Cerebellar nuclear complex (tissue), 1 donor: ENCODE data around the gene GPT2.
"Not testable (repeated sequence)": the region's sequence is repeated elsewhere in the genome, so short reads cannot be mapped to it uniquely, and the experiment has no call there.

Experiments
- DNase-seq, 2 experiments: peaks; one replicate each; lab custom pipeline; 2025; lab: John Stamatoyannopoulos, UW

GPT2 gene

GRCh38 chr16:46920402-46921068 lies 36.4 kb downstream of the GPT2 start:
- no peak for DNase-seq

GRCh38 chr16:46922239-46922638 lies 38.1 kb downstream of the GPT2 start:
- DNase-seq: no peak

GRCh38 chr16:46923513-46924295 lies 39.5 kb downstream of the GPT2 start:
- no peak for DNase-seq

GRCh38 chr16:46924402-46924801 lies 40.2 kb downstream of the GPT2 start:
- DNase-seq: no peak

- DNase-seq: no peak
Observed at GRCh38 chr16:46926470-46927225, 42.5 kb downstream of the GPT2 start.

GRCh38 chr16:46927273-46927672 lies 43.1 kb downstream of the GPT2 start:
- DNase-seq: no peak

GRCh38 chr16:46928811-46929210 lies 44.6 kb downstream of the GPT2 start:
- DNase-seq: no peak

GRCh38 chr16:46929378-46930332 lies 45.5 kb downstream of the GPT2 start:
- DNase-seq: no peak

- no peak for DNase-seq
Observed at GRCh38 chr16:46930861-46931260, 46.7 kb downstream of the GPT2 start.

- no peak for DNase-seq
Observed at GRCh38 chr16:46932802-46933201, 48.6 kb downstream of the GPT2 start.

- DNase-seq: no peak
Observed at GRCh38 chr16:46937536-46937935, 53.4 kb downstream of the GPT2 start.

GRCh38 chr16:46944713-46945112 lies 60.6 kb downstream of the GPT2 start:
- not testable (repeated sequence) for DNase-seq

GRCh38 chr16:46947900-46948547 lies 63.9 kb downstream of the GPT2 start:
- no peak for DNase-seq

GRCh38 chr16:46948548-46949166 lies 64.5 kb downstream of the GPT2 start:
- no peak for DNase-seq

- DNase-seq: no peak
Observed at GRCh38 chr16:46949241-46949892, 65.2 kb downstream of the GPT2 start.

GRCh38 chr16:46950009-46950408 lies 65.8 kb downstream of the GPT2 start:
- DNase-seq: no peak

GRCh38 chr16:46954562-46954961 lies 70.4 kb downstream of the GPT2 start:
- DNase-seq: no peak

GRCh38 chr16:46961373-46962353 lies 77.5 kb downstream of the GPT2 start:
- no peak for DNase-seq

GRCh38 chr16:46962629-46963028 lies 78.5 kb downstream of the GPT2 start:
- no peak for DNase-seq
